Large intestine (tissue), 3 donors: Measurements from ENCODE around the gene AIPL1. TPM values are rescaled to one million over a fixed set of nuclear protein-coding genes. Genes with fewer than 3 reads are reported as not detected.
A peak's percentile ranks its signal among the peaks of the same experiment; 100 is the strongest.

Experiments used
- DNase-seq, 2 donors: peaks; one replicate each; pipeline versions ENCODE4 v3.0.0 to v3.0.0-alpha.2; 2013
- H3K27ac ChIP-seq: one replicate; pipeline ENCODE4 v1.5.1; 2013; ENCODE audit warnings: low read length
- H3K27me3 ChIP-seq: 2 replicates; pipeline ENCODE4 v1.6.1; 2013; ENCODE audit warnings: low read length; ENCODE audit not compliant: control insufficient read depth, insufficient read depth
- H3K36me3 ChIP-seq: 2 replicates; pipeline ENCODE4 v1.6.1; 2013; ENCODE audit warnings: low read length; ENCODE audit not compliant: control insufficient read depth, insufficient read depth
- H3K4me1 ChIP-seq: one replicate; pipeline ENCODE4 v1.6.1; 2013; ENCODE audit warnings: low read length; ENCODE audit not compliant: control insufficient read depth, insufficient read depth
- H3K4me3 ChIP-seq: one replicate; pipeline ENCODE4 v1.5.1; 2013; ENCODE audit warnings: low read length
- H3K9me3 ChIP-seq: one replicate; pipeline ENCODE4 v1.6.1; 2013; ENCODE audit warnings: mild to moderate bottlenecking, low read depth, low read length, moderate library complexity; ENCODE audit not compliant: control insufficient read depth
- WGBS: methylation state at CpG from one replicate; pipeline ENCODE4 v1.1.5; 2013; ENCODE audit warnings: low lambda C conversion rate; ENCODE audit not compliant: insufficient coverage; 5-methylcytosine and 5-hydroxymethylcytosine counted together
- polyA plus RNA-seq: library from polyadenylated mRNA; unstranded; fragments of 120-200 nt; gene quantifications from one replicate; pipeline ENCODE4 v1.2.1, GENCODE V29; 2013

The AIPL1 gene
- polyA plus RNA-seq, 1 donor: not detected

DNA sequence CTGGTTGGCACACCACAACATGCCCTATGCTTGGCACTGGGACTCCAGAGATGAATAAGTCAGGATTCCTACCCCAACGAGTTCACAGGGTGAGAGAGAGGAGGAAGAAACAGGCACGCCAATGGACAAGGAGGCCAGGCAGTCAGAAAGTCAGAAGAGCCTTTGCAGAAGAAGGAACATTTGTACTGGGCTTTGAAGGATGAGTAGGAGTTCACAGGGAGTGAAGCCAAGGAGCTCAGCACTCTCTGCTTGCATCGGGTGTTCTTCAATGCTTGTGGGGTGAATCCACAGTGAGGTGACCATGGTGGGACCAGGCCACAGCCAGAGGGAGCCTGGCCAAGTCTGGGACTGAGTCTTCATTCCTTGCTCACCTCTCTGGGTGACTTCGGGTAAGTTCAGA, 47.5 kb downstream of the AIPL1 start:
- WGBS: no CpG with 5 or more reads among the region's 4 CpGs
- Histone ChIP-seq H3K9me3 (no peaks in the 10 kb centered on the region), H3K27ac (no peak overlapping the region), H3K4me1 (no peaks in the 10 kb centered on the region), H3K27me3 (peaks cover 2% of the 10 kb centered on the region), H3K4me3 (no peak overlapping the region), H3K36me3 (no peaks in the 10 kb centered on the region)
- DNase-seq: no peak

DNA sequence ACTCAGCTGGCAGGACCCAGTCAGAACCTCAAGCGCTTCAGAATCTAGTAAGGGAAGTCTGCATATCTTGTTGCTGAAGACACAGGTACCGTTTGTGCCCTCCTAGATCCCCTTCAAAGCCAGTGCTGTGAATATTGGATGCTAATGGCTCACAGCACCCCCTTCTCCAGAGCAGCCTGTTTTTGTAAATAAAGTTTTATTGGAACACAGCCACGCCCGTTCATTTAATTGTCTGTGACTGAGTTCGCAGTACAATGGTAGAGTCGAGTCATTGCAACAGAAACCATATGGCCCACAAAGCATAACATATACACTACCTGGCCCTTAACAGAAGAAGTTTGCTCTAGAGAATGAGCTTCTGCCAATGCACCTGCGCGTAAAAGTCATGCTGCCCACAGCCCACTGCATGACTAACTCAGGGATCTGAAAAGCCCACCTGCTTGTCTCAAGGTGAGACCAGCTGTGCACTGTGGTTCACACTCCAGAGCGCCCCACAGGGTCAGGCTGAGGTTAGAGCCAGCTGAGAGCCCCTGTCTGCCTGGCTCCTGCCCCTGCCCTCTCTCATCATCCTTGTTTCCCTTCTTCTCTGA, 48.8 kb downstream of the AIPL1 start:
- Histone ChIP-seq H3K4me1 (no peaks in the 10 kb centered on the region), H3K27me3 (peaks cover 2% of the 10 kb centered on the region), H3K27ac (no peak overlapping the region), H3K36me3 (no peaks in the 10 kb centered on the region), H3K4me3 (no peak overlapping the region), H3K9me3 (no peaks in the 10 kb centered on the region)
- WGBS: no CpG with 5 or more reads among the region's 9 CpGs
- DNase-seq: no peak

GRCh38 chr17:6384481-6384880, 50.4 kb downstream of the AIPL1 start:
- Histone ChIP-seq H3K27ac (no peak overlapping the region), H3K36me3 (no peaks in the 10 kb centered on the region), H3K4me1 (no peaks in the 10 kb centered on the region), H3K27me3 (peaks cover 2% of the 10 kb centered on the region), H3K4me3 (no peak overlapping the region), H3K9me3 (no peaks in the 10 kb centered on the region)
- 83% methylated on average over 1 of the region's 5 CpGs for WGBS
- DNase-seq: no peak

DNA sequence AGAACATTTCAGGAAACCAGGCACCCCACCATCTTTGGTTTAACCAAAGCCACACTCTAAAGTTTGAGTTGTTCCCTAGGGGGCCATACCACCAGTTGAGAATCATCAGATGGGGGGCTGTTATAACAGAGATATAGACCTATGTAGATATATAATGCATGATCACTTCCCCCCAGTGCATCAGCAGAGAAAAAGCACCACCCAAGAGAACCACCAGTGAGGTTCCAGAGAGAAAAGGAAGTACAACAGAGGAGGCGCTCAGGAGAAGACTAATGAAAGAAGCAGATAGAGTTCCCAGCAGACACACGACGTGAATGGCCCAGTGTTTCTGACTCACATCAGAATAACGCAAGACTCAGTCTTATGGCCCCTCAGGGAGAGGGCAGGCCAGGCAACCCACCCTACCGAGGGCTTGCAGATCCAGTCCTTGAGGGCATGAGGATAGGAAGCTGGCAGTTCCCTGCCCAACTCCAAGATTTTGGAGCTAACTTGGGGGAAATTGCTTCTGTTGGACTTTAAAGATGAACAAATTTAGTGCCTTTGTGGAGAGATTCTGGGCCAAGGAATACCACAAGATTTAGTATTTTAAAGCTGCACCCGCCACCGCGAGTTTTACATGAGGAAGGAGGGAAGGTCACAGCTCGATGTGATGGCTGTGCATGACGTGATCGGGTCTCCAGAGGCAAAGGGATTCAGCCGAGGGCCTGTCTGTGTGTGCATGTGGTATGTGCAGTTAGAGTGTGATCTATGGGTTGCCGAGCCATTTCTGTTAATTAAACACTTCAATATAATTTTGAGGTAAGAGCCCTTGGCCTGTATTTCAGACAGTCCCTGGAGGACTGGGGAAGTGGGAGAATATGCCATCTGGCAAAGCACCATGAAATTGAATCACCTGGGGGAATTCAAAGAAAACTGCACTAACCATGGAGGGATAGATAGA, 53.1 kb downstream of the AIPL1 start:
- no peak for DNase-seq
- WGBS: no CpG with 5 or more reads among the region's 13 CpGs
- no peak overlapping the region for H3K27ac ChIP-seq

DNA sequence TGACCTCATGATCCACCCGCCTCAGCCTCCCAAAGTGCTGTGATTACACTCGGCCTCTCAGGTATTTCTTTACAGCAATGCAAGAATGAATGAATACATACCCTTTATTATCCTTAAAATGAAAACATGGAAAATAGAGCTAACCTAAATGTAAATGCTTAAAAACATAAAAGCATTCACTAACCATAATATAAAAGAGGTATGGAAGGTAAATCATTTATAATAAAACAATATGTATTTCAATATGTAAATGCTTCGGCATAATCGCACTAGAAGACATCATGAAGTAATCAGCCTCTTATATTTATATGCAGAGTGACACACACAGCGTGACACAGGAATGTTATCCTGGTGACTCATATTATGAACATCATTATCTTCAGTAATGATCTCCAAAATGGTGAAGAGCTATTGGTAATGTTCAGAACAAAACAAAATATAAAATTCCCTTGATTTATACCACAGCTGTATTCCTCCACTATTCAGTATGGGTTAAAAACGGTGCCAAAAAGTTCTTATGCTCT, 53.9 kb downstream of the AIPL1 start:
- Histone ChIP-seq H3K4me3 (no peak overlapping the region), H3K4me1 (no peaks in the 10 kb centered on the region), H3K36me3 (no peaks in the 10 kb centered on the region), H3K27ac (no peak overlapping the region), H3K27me3 (peaks cover 7% of the 10 kb centered on the region), H3K9me3 (no peaks in the 10 kb centered on the region)
- WGBS: 100% methylated on average over 3 of the region's 6 CpGs
- no peak for DNase-seq

More for the DNA sequence above, 53.1 kb downstream of the AIPL1 start:
- Histone ChIP-seq H3K4me3 (no peak overlapping the region), H3K36me3 (no peaks in the 10 kb centered on the region), H3K9me3 (no peaks in the 10 kb centered on the region), H3K4me1 (no peaks in the 10 kb centered on the region), H3K27me3 (peaks cover 7% of the 10 kb centered on the region)

- Histone ChIP-seq H3K36me3 (no peaks in the 10 kb centered on the region), H3K27me3 (peaks cover 12% of the 10 kb centered on the region), H3K9me3 (no peaks in the 10 kb centered on the region), H3K27ac (no peak overlapping the region), H3K4me3 (no peak overlapping the region), H3K4me1 (no peaks in the 10 kb centered on the region)
- DNase-seq: no peak
- 79% methylated on average over 3 of the region's 3 CpGs for WGBS
These were observed 57.0 kb downstream of the AIPL1 start for GRCh38 chr17:6377906-6378305.

DNA sequence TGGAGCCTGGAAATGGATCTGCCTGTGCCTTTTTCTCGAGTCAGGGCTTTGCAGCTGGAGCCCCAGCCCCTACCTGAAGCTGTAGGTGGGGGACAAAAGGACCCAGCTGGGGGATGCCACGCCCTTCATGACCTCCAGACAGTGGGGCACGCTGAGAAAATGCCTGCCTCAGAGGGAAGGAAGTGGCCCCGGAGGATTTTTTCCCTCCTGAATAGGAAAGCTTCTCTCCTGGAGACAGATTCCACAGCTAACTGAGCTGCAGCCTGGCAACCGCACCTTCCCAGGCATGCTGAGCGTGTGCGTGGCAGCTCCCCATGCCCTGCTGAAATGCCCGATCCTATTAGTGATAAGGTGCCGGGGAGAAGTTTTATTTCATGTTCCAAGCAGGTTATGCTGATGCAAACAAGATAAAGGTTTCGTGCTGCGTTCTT, 58.0 kb downstream of the AIPL1 start:
- Histone ChIP-seq H3K27ac (no peak overlapping the region), H3K4me1 (no peaks in the 10 kb centered on the region), H3K36me3 (no peaks in the 10 kb centered on the region), H3K4me3 (no peak overlapping the region), H3K9me3 (no peaks in the 10 kb centered on the region), H3K27me3 (peaks cover 12% of the 10 kb centered on the region)
- no peak for DNase-seq
- WGBS: no CpG with 5 or more reads among the region's 11 CpGs

- H3K36me3 ChIP-seq: no peaks in the 10 kb centered on the region
- WGBS: 33% methylated on average over 1 of the region's 14 CpGs
- DNase-seq: peak in 1 of 2 donors; percentile 20
- peaks cover 12% of the 10 kb centered on the region for H3K27me3 ChIP-seq
- H3K27ac ChIP-seq: no peak overlapping the region
- H3K4me3 ChIP-seq: no peak overlapping the region
- H3K9me3 ChIP-seq: no peaks in the 10 kb centered on the region
- H3K4me1 ChIP-seq: no peaks in the 10 kb centered on the region
These were observed 60.1 kb downstream of the AIPL1 start for GRCh38 chr17:6374761-6375312.

- DNase-seq: no peak
- Histone ChIP-seq H3K4me1 (no peaks in the 10 kb centered on the region), H3K4me3 (no peak overlapping the region), H3K27me3 (peaks cover 12% of the 10 kb centered on the region), H3K9me3 (no peaks in the 10 kb centered on the region), H3K36me3 (no peaks in the 10 kb centered on the region), H3K27ac (no peak overlapping the region)
- WGBS: no CpG with 5 or more reads among the region's 2 CpGs
These were observed 60.6 kb downstream of the AIPL1 start for GRCh38 chr17:6374271-6374691.
